Psoas muscle (tissue), 8 donors: ENCODE measurements around the gene LUC7L2. TPM values are rescaled to one million over a fixed set of nuclear protein-coding genes. Genes with fewer than 3 reads are reported as not detected.
"Not testable (repeated sequence)": the region's sequence is repeated elsewhere in the genome, so short reads cannot be mapped to it uniquely, and the experiment has no call there.

Source experiments
- ATAC-seq, 4 donors: fragments of 200-7000 bp; cut with Tn5 transposase; one replicate each; pipeline ENCODE4 v1.9.1; 2020; ENCODE audit warnings: moderate library complexity in 3 of 4, mild to moderate bottlenecking in 2 of 4
- DNase-seq, 2 donors: peaks; one replicate each; pipeline ENCODE4 v3.0.0-alpha.2; 2020
- H3K27ac ChIP-seq: fragments of 200-600 bp; one replicate; pipeline ENCODE4 v1.8.0; 2022
- H3K27me3 ChIP-seq, 3 donors: fragments of 200-600 bp in 1 of 3; one replicate each; pipeline versions ENCODE4 v1.6.1 to v1.8.0; 2013 to 2022; ENCODE audit warnings: low read length in 2 of 3, mild to moderate bottlenecking in 2 of 3, moderate library complexity in 1 of 3; ENCODE audit not compliant: insufficient read depth in 3 of 3
- H3K36me3 ChIP-seq, 2 donors: fragments of 200-600 bp in 1 of 2; one replicate each; pipeline versions ENCODE4 v1.6.1 to v1.8.0; 2013 to 2022; ENCODE audit warnings: low read depth in 1 of 2, mild to moderate bottlenecking in 1 of 2, moderate library complexity in 1 of 2; ENCODE audit not compliant: insufficient read depth in 1 of 2
- H3K4me1 ChIP-seq: fragments of 200-600 bp; one replicate; pipeline ENCODE4 v1.8.0; 2022
- H3K4me3 ChIP-seq: fragments of 200-600 bp; one replicate; pipeline ENCODE4 v1.8.0; 2022; ENCODE audit warnings: mild to moderate bottlenecking
- H3K9me3 ChIP-seq: fragments of 200-600 bp; one replicate; pipeline ENCODE4 v1.8.0; 2022
- WGBS, 3 donors: extraction: QIAGEN DNeasy Blood & Tissue Kit; methylation state at CpG; one replicate each; pipeline versions ENCODE4 v1.1.6 to v1.1.7; 2013; 5-methylcytosine and 5-hydroxymethylcytosine counted together
- intact Hi-C, 2 donors: fragments of 100-400 bp; cut with DNase I; formaldehyde crosslinking; loops; one replicate each; pipeline versions ENCODE4 v1.11.0 to v1.14.2; 2022
- long read RNA-seq, 2 donors: library from polyadenylated mRNA; unstranded; transcript quantifications; one replicate each; pipeline ENCODE4 v2.0.0, GENCODE V29; 2021
- polyA plus RNA-seq, 3 donors: library from polyadenylated mRNA; stranded (reverse); fragments of 200-250 nt; gene quantifications; one replicate each; pipeline ENCODE4 v1.2.3, GENCODE V29; 2013
- total RNA-seq, 4 donors: library from RNA; stranded (reverse); fragmentation: NEBNext Ultra II Directional in 2 of 4; extraction: Animal tissue kit (Norgen Biotek cat#: 25700) in 2 of 4; gene quantifications; one replicate each; pipeline versions ENCODE4 v1.2.1 to v1.2.4, GENCODE V29; 2021 to 2023
- TF ChIP-seq, protein P1 (sequence below): fragments of 200-600 bp; IDR thresholded peaks from one replicate; pipeline ENCODE4 v1.8.0; 2022; ENCODE audit warnings: antibody characterized with exemption
- donor health status: healthy with polysubstance abuse.
- donor health status: DM: no; HTN: no; CAD: no; lungs with moderate emphysema.
- donor health status: Bipolar disorder and iron deficiency.
- donor health status: healthy.
- donor health status: DM: yes; HTN: yes; CAD: no.
- donor health status: DM: no; HTN: no; CAD: no.
- donor health status: DM: no; HTN: no; CAD: no.
- donor health status: DM: yes; HTN: yes; CAD: no.

LUC7L2 gene, protein sequence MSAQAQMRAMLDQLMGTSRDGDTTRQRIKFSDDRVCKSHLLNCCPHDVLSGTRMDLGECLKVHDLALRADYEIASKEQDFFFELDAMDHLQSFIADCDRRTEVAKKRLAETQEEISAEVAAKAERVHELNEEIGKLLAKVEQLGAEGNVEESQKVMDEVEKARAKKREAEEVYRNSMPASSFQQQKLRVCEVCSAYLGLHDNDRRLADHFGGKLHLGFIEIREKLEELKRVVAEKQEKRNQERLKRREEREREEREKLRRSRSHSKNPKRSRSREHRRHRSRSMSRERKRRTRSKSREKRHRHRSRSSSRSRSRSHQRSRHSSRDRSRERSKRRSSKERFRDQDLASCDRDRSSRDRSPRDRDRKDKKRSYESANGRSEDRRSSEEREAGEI
- total RNA-seq = 10 to 100 TPM; 44.4 to 67.5 (median 53.5) TPM
- polyA plus RNA-seq = 10 to 100 TPM; 41.6 to 82.3 (median 44.0) TPM
- long read RNA-seq, donor 1, transcript LUC7L2-202 (10 exons, 2,645 nt) = major isoform, 54 of 92 reads
- long read RNA-seq, donor 1, partial matches to known transcripts = 24 of 92 reads
- long read RNA-seq, donor 1, other reads (novel, unspliced or antisense) = 12 of 92 reads
- long read RNA-seq, donor 2, transcript LUC7L2-202 (10 exons, 2,645 nt) = major isoform, 174 of 273 reads
- long read RNA-seq, donor 2, partial matches to known transcripts = 51 of 273 reads
- long read RNA-seq, donor 2, other reads (novel, unspliced or antisense) = 46 of 273 reads

DNA sequence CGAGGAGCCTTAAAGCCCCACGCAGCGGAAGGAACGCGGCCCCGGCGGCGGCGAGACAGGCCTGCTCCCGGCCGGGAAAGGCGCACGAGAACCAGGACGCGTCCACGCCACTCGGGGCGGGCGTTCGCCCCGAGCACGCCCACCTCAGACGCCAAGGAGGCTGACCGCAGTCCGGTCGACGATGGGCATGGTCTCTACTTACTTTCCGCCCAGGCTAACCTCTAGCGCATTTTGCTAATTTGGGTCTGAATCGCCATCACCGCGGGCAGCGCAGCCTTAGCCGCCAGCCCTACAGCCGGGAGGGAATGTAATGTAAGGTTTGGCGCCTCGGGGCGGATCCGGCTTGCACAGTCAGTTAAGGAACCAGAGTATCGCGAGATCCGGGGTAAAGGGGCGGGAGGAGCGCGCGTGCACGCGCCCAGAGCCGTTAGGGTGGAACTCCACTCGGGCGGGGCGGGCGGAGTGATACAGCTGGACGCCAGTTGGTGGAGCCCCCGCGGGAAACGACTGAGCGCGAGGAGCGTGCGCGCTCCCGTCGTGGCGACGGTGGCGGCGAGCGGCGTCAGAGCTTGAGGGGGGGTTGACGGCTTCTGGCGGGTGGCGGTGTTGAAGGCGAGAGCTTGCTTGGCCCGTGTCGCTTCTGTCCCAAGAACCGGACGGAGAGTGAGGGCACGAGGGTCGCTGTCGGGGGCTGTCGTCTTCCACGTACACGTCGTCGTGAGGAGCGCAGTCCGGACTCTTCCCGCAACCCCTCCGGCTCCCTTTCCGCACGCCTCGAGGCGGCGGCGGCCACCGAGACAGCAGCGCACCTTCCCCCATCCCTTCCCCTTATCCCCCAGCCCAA is at the start of gene LUC7L2:
Gene LUC7L2, plus strand, starts transcription at position 529 of the 844 bp plus-strand sequence. CDS start 368 bp downstream, outside the sequence.
- H3K9me3 ChIP-seq = no peaks in the 10 kb centered on the region
- DNase-seq (peak; percentile 100), ATAC-seq (peak; percentile 92 to 95 (median 94))
- H3K27ac ChIP-seq = peak within 1 kb of the TSS; percentile 97
- peak within 1 kb of the TSS; percentile 94 for H3K4me3 ChIP-seq
- no peaks in the 10 kb centered on the region for H3K27me3 ChIP-seq
- H3K36me3 ChIP-seq = peaks cover 0 to 5% of the 10 kb centered on the region in 2 donors
- intact Hi-C loops = loop anchor here (1.0 to 2.0 kb wide), 2 partner anchors 19 kb away; partner anchors contain the start of gene FMC1 (in 1 of the 2)
- peaks cover 30% of the 10 kb centered on the region for H3K4me1 ChIP-seq
- 0% methylated on average over 62 to 98 of the region's 98 CpGs for WGBS, 3 donors
- TF ChIP-seq, protein P1, sequence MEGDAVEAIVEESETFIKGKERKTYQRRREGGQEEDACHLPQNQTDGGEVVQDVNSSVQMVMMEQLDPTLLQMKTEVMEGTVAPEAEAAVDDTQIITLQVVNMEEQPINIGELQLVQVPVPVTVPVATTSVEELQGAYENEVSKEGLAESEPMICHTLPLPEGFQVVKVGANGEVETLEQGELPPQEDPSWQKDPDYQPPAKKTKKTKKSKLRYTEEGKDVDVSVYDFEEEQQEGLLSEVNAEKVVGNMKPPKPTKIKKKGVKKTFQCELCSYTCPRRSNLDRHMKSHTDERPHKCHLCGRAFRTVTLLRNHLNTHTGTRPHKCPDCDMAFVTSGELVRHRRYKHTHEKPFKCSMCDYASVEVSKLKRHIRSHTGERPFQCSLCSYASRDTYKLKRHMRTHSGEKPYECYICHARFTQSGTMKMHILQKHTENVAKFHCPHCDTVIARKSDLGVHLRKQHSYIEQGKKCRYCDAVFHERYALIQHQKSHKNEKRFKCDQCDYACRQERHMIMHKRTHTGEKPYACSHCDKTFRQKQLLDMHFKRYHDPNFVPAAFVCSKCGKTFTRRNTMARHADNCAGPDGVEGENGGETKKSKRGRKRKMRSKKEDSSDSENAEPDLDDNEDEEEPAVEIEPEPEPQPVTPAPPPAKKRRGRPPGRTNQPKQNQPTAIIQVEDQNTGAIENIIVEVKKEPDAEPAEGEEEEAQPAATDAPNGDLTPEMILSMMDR = no peak

DNA sequence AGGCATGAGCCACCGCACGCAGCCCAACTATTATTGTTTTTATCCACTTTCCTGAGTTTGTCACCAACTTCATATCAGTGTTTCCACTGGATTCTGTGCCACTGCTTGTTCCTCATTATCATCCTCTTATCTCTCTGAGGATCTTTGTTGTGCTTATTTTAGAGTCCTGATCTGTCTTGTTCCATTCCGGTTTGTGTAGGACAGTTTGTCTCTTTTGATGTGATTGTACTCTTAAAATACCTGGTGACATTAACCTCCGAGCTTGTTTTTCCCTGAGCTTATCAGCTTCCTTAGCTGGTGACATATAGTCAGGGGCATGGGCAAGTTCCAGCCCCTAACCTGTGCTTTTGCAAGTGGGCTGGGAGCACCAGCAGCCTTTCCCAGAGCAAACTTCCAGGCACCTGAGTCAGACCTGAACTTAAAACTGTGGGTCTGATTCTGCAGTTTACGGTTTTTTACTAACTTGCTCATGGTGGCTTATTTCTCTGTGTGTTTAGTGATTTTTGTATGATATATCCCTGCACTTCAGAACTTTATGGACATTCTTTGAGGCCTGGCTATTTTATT is 41.7 kb upstream of the LUC7L2 start:
- WGBS, 3 donors = 84 to 89% (median 88%) methylated on average over 5 of the region's 5 CpGs
- no peaks in the 10 kb centered on the region for H3K27me3 ChIP-seq
- intact Hi-C loops = no loop called here

DNA sequence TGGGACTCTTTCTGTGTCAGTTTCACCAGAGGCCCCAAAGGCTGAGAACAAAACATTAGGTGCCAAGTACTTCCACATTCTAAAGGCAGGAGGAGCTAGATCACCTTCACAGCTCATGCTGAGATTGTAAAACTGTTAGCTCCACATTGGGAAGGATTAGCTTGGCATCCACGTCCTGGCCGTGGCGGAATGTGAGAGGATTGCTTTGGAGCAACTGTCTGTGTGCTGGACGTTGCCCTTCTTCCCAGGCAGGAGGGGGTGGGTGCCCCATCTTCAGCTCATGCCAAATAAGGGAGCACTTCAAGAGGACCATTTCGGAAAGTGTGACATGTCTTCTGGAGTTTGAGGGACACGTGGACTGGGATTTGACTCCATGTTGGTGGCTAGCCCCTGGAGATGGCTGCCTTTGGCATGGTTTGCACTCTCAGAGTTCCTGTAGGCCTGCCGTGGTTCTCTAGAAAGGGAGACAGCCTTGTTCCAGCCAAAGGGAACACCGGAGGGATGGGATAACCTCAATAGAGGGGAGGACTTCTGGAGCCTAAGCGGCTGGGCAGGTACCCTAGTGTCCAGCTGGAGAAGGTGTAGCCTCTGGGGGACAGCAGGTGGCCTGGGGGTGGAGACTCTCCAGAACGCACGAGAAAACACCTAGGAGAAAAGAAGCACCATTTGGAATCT is 38.5 kb upstream of the LUC7L2 start:
- TF ChIP-seq, protein P1 = no peak
- Histone ChIP-seq H3K27me3 (no peaks in the 10 kb centered on the region), H3K36me3 (no peaks in the 10 kb centered on the region), H3K9me3 (no peaks in the 10 kb centered on the region), H3K4me1 (peaks cover 7% of the 10 kb centered on the region), H3K4me3 (no peak overlapping the region), H3K27ac (no peak overlapping the region)
- WGBS, 3 donors = 40 to 49% (median 45%) methylated on average over 11 of the region's 11 CpGs
- ATAC-seq (peak in 3 of 4 donors; percentile 19 to 33 (median 33)), DNase-seq (no peak)
- intact Hi-C loops = no loop called here

More for the DNA sequence above, 41.7 kb upstream of the LUC7L2 start:
- H3K4me1 ChIP-seq = peaks cover 7% of the 10 kb centered on the region
- no peak overlapping the region for H3K4me3 ChIP-seq
- no peaks in the 10 kb centered on the region for H3K36me3 ChIP-seq
- H3K9me3 ChIP-seq = no peaks in the 10 kb centered on the region
- H3K27ac ChIP-seq = no peak overlapping the region
- DNase-seq (no peak), ATAC-seq (no peak)
- TF ChIP-seq, protein P1 = no peak

DNA sequence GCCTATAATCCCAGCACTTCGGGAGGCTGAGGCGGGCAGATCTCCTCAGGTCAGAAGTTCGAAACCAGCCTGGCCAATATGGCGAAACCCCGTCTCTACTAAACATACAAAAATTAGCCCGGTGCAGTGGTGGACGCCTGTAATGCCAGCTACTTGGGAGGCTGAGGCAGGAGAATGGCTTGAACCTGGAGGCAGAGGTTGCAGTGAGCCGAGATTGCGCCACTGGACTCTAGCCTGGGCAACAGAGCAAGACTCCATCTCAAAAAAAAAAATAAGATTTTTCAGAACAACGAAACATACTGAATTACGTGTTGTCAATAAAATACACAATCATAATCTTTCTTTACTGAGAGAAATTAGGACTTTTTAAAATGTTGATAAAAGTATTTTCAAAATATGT is 35.0 kb upstream of the LUC7L2 start:
- ATAC-seq, H3K9me3 ChIP-seq, H3K36me3 ChIP-seq, H3K27me3 ChIP-seq, DNase-seq, intact Hi-C loops, H3K4me3 ChIP-seq, H3K27ac ChIP-seq, H3K4me1 ChIP-seq: not testable (repeated sequence)
- 94 to 97% (median 96%) methylated on average over 11 of the region's 11 CpGs for WGBS, 3 donors
